Stimulated activated CD4-positive, alpha-beta T cell treated with anti-CD3 and anti-CD28 coated beads, Interleukin-1b, Interleukin-23, amount 100 ng/mL, for 24 hours (primary cell): ENCODE measurements around the gene C1QTNF6.
"Not testable (repeated sequence)": the region's sequence is repeated elsewhere in the genome, so short reads cannot be mapped to it uniquely, and the experiment has no call there.

ENCODE experiments used
- DNase-seq, 4 experiments: peaks; one replicate each; pipeline ENCODE4 v3.0.0-alpha.2; 2020; ENCODE audit warnings: low read depth in 4 of 4, low spot score in 1 of 4

Gene C1QTNF6

GRCh38 chr22:37208401-37209139 lies 20.5 kb upstream of the C1QTNF6 start:
- no peak for DNase-seq

GRCh38 chr22:37207981-37208380 lies 19.9 kb upstream of the C1QTNF6 start:
- no peak for DNase-seq

DNA sequence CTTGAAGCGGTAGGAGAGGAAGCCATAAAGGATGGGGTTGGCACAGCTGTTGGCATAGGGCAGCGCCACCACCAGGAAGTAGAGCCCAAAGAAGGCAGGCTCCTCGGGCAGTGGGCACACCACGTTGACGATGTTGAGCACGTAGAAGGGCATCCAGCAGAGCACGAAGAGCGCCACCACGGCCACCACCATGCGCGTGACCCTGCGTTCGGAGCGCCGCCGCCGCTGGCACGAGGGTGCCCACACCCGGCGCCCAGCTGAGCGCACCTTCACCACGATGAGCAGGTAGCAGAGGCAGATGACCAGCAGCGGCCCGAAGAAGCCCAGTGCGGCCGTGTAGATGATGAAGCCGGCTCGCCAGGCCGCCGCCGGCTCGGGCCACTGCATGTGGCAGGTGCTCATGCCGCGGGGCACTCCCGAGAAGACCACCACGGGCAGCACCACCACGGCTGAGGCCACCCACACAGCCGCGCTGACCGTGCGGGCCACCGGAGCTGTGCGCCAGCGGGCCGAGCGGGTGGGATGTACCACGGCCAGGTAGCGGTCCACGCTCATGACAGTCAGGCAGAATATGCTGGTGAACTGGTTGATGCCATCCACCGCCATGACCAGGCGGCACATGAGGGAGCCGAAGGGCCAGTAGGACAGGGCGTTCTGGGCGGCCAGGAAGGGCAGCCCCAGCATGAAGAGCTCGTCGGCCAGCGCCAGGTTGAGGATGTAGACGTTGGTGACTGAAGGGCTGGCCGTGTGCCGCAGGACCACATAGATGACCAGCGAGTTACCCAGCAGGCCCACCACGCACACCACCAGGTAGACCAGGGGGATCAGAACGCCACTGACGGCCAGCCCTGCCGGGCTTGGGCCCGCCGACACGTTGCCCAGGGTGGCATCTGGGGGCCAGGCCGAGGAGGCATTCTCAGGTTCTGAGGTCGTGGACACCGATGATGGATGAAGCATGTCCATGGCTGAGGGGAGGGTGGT lies 19.1 kb upstream of the C1QTNF6 start:
- no peak for DNase-seq

DNA sequence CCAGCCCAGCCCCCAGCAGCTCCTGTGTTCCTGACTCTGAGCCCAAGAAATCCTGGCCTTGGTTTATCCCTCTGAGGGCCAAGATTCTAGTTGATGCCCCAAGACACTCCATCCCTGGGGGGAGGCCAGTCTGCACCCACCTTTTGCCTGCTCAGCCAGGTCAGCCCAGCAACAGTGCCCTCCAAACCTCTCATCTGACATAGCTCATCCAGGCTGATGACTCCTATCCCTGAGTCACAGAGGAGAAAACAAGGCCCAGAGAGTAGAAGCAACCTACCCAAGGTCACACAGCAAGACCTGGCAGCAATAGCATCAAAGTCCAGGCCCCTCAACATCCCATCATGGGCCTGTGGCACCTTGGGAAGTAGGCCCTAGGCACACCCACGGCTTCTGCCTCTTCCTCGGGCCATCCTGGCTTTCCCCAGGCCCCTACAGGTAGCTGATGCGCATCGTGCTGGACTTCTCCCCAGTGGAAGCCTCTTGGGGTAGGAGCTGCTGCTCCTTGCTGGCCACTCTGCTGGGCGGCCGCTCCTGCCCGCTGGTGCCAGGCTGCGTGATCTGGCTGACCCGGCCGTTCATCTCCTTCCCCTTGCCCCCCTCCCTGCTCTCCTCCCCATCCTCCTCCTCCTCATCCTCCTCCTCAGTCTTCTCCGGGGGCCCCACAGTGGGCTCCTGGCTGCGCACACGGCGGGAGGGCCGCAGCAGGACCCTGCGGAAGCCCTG lies 18.2 kb upstream of the C1QTNF6 start:
- DNase-seq = no peak

GRCh38 chr22:37205046-37205445 lies 17.0 kb upstream of the C1QTNF6 start:
- DNase-seq = no peak

GRCh38 chr22:37204045-37204655 lies 16.1 kb upstream of the C1QTNF6 start:
- no peak for DNase-seq

- DNase-seq = no peak
Observed at GRCh38 chr22:37203354-37204044, 15.5 kb upstream of the C1QTNF6 start.

- DNase-seq = no peak
Observed at GRCh38 chr22:37202716-37203115, 14.7 kb upstream of the C1QTNF6 start.

DNA sequence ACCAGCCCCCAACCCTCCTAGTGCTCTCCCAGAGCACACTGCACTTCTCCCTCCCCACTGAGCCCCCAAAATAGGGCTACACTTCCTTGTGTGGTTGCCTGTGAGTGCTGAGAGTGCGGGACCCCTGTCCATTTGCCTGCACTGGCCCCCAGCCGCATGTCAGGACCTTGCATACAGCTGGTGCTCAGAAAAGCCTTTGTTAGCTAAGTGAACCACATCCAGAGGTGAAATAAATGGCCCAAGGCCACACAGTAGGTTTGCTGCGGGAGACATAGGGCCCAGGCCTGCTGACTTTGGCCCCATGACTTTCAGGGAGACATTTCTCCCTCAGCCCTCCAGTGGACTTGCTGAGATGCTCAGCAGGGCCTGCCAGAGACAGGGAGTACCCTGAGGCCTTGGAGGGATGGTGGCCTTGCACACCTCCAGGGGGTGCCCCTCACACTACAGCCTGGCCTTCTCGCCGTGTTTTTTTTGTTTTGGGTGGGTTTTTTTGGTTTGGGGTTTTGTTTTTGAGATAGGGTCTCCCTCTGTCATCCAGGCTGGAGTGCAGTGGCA lies 14.0 kb upstream of the C1QTNF6 start:
- no peak for DNase-seq

GRCh38 chr22:37201443-37201820 lies 13.4 kb upstream of the C1QTNF6 start:
- not testable (repeated sequence) for DNase-seq

GRCh38 chr22:37199760-37200108 lies 11.7 kb upstream of the C1QTNF6 start:
- DNase-seq = no peak

- DNase-seq = peak; percentile 98 to 99 (median 99)
Observed at GRCh38 chr22:37199103-37199759, 11.2 kb upstream of the C1QTNF6 start.

- DNase-seq = peak; percentile 87 to 94 (median 90)
Observed at GRCh38 chr22:37198258-37199102, 10.4 kb upstream of the C1QTNF6 start.

- DNase-seq = no peak
Observed at GRCh38 chr22:37197451-37198257, 9.6 kb upstream of the C1QTNF6 start.

DNA sequence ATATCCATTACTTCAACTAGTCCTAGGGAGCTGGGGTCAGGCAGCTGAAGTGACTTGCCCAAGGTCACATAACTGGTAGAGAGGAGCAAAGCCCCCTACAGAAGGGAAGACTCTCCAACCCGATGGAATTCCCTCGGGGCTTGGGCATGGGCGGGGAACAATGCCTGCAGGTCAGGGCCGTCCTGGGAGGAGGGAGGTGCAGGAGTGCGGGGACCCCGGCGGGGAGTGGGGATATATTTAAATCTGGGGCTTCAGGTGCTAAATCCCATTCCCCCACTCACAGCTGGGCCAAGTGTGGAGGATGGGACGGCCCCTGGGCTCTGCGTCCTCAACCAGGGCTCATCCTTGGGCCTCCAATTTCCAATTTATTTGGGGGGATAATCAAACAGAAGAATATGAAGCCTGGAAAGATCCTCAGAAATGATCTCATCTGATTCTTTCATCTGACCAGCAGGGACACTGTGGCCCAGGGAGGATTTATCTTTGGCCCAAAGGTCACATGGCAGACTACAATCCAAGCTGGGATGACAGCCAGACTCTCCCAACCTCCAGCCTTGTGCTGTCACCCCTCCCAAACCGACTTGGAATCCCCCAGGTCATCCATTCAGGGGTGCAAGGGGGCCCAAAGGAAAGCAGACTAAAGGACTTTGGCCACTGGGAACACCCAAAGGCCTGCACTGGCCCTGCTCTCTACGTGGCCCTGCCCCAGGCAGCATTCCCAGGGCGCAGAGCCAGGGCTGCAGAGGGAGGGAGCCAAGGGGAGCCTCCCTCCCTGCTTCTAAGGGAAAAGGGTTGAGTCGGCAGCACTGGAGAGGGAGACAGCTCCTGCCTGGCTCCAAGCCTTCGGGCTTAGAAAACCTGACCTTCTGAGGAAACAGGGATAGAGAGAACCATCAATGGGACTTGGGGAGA lies 8.7 kb upstream of the C1QTNF6 start:
- DNase-seq = no peak

GRCh38 chr22:37195921-37196320 lies 7.9 kb upstream of the C1QTNF6 start:
- DNase-seq = no peak

- no peak for DNase-seq
Observed at GRCh38 chr22:37194750-37195149, 6.7 kb upstream of the C1QTNF6 start.
